Upper lobe of left lung (tissue), 6 donors: ENCODE results near the gene MAGI3. TPM values are rescaled to one million over a fixed set of nuclear protein-coding genes. Genes with fewer than 3 reads are reported as not detected.
A peak's percentile ranks its signal among the peaks of the same experiment; 100 is the strongest.

ENCODE experiments used
- ATAC-seq, 2 donors: fragments of 200-7000 bp; cut with Tn5 transposase; one replicate each; pipeline ENCODE4 v1.9.1; 2022; ENCODE audit warnings: mild to moderate bottlenecking in 2 of 2, moderate library complexity in 2 of 2; ENCODE audit not compliant: low FRiP score in 2 of 2
- DNase-seq, 2 donors: peaks; one replicate each; pipeline ENCODE4 v3.0.0-alpha.2; 2019 to 2020
- H3K27ac ChIP-seq, 4 donors: fragments of 200-600 bp; sonication (generic); one replicate each; pipeline ENCODE4 v1.5.1; 2016 to 2019
- H3K27me3 ChIP-seq, 4 donors: fragments of 200-600 bp; sonication (generic); one replicate each; pipeline ENCODE4 v1.5.1; 2017 to 2019
- H3K36me3 ChIP-seq, 4 donors: fragments of 200-600 bp; sonication (generic); one replicate each; pipeline ENCODE4 v1.5.1; 2016 to 2019
- H3K4me1 ChIP-seq, 4 donors: fragments of 200-600 bp; sonication (generic); one replicate each; pipeline ENCODE4 v1.5.1; 2018 to 2019
- H3K4me3 ChIP-seq, 4 donors: fragments of 200-600 bp; sonication (generic); one replicate each; pipeline ENCODE4 v1.5.1; 2017 to 2019; ENCODE audit warnings: mild to moderate bottlenecking in 2 of 4, moderate library complexity in 1 of 4
- H3K9me3 ChIP-seq, 4 donors: fragments of 200-600 bp; sonication (generic); one replicate each; pipeline ENCODE4 v1.5.1; 2018 to 2019
- EP300 ChIP-seq, 4 donors: sonication (generic); formaldehyde crosslinking; IDR thresholded peaks; one replicate each; pipeline ENCODE4 v1.5.1; 2017; ENCODE audit warnings: antibody characterized with exemption in 4 of 4, control low read depth in 2 of 4
- POLR2A ChIP-seq, 4 donors: fragments of 450-650 bp; IDR thresholded peaks; one replicate each; pipeline ENCODE4 v1.5.1; 2016 to 2017; ENCODE audit warnings: antibody characterized with exemption in 4 of 4, mild to moderate bottlenecking in 2 of 4
- POLR2AphosphoS5 ChIP-seq, 2 donors: sonication (generic); formaldehyde crosslinking; IDR thresholded peaks; one replicate each; pipeline ENCODE4 v1.5.1; 2017; ENCODE audit warnings: antibody characterized with exemption in 2 of 2
- WGBS, 2 donors: methylation state at CpG; one replicate each; pipeline ENCODE4 v1.1.5; 2017 to 2018; 5-methylcytosine and 5-hydroxymethylcytosine counted together
- total RNA-seq, 6 donors: library from RNA; depleted of rRNA in 4 of 6; stranded (reverse); fragments of >200 nt in 4 of 6; gene quantifications; one replicate each; pipeline versions ENCODE4 v1.1.0 to v1.2.1, GENCODE V29; 2016 to 2021
- TF ChIP-seq, protein P1 (sequence below), 6 experiments: fragments of 450-650 bp in 4 of 6; fragments of 200-600 bp in 2 of 6; sonication (generic) in 2 of 6; IDR thresholded peaks; one replicate each; pipeline ENCODE4 v1.5.1; 2016 to 2019; ENCODE audit warnings: antibody characterized with exemption in 6 of 6
- donor health status: DM: no; HTN: no; CAD: no; lungs with moderate emphysema.
- donor health status: DM: no; HTN: yes; CAD: no; lungs with severe emphysema.

The MAGI3 gene
- total RNA-seq, 6 donors from 2014 or later = 43.3 to 181 (median 89.8) TPM

DNA sequence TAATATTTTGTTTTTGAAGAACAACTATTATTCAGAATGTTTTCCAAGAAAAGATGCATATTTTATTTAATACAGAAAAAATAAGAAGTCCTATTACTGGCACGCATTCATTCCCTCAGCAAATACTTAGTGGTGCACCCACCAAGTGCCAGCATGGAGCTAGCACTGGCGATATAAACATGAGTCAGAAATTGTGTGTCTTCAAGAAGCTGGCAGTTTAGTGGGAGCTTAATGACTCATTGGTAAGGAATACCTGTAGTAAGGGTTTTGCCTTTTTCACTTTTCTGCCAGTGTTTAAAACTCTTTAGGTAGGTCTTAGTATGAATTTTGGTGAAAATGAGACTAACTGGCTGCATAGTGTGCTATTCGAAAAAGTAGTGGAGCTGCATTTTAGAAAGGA, 6.3 kb downstream of the MAGI3 start:
- H3K4me3 ChIP-seq = no peak overlapping the region
- 72 to 81% methylated on average over 3 of the region's 3 CpGs for WGBS, 2 donors
- peaks cover 6 to 31% (median 10%) of the 10 kb centered on the region in 4 donors for H3K4me1 ChIP-seq
- ATAC-seq (no peak), DNase-seq (no peak)
- no peaks in the 10 kb centered on the region for H3K36me3 ChIP-seq
- H3K27me3 ChIP-seq = no peaks in the 10 kb centered on the region
- TF ChIP-seq EP300 (IDR thresholded peaks at IDR 0.05) (no peak), POLR2A (IDR thresholded peaks at IDR 0.05) (no peak), POLR2AphosphoS5 (IDR thresholded peaks at IDR 0.05) (no peak)
- TF ChIP-seq, protein P1, sequence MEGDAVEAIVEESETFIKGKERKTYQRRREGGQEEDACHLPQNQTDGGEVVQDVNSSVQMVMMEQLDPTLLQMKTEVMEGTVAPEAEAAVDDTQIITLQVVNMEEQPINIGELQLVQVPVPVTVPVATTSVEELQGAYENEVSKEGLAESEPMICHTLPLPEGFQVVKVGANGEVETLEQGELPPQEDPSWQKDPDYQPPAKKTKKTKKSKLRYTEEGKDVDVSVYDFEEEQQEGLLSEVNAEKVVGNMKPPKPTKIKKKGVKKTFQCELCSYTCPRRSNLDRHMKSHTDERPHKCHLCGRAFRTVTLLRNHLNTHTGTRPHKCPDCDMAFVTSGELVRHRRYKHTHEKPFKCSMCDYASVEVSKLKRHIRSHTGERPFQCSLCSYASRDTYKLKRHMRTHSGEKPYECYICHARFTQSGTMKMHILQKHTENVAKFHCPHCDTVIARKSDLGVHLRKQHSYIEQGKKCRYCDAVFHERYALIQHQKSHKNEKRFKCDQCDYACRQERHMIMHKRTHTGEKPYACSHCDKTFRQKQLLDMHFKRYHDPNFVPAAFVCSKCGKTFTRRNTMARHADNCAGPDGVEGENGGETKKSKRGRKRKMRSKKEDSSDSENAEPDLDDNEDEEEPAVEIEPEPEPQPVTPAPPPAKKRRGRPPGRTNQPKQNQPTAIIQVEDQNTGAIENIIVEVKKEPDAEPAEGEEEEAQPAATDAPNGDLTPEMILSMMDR (IDR thresholded peaks at IDR 0.05) = no peak
- no peaks in the 10 kb centered on the region for H3K9me3 ChIP-seq
- H3K27ac ChIP-seq = peak overlapping the region in 1 of 4 donors; percentile 7

DNA sequence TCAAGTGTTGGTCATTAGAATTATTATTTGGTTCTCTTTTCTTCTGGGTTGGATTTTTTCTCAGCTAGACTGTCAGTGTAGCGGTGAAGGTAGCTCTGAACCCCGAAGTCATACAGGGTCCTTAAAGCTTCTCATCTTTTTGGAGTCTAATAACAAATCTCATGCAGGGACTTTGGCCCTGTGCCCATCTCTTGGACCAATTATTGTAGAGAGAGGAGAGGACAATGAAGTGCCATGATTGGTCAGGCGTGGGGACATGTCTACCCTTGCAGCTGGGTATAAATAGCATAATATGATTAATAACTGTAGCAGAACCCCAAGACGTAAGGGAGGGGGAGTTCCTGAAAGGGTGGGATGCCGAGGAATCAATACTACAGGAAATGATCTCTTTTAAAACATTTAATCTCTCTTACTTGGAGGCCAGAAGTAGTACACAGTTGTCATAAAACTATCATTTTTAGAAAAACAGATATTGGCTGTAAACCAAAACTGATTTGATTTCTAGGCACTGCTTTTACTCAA, 8.8 kb downstream of the MAGI3 start:
- no peak overlapping the region for H3K4me3 ChIP-seq
- ATAC-seq (no peak), DNase-seq (no peak)
- peaks cover 8 to 23% (median 15%) of the 10 kb centered on the region in 4 donors for H3K4me1 ChIP-seq
- TF ChIP-seq POLR2AphosphoS5 (IDR thresholded peaks at IDR 0.05) = no peak
- no peak for TF ChIP-seq EP300 (IDR thresholded peaks at IDR 0.05)
- TF ChIP-seq, protein P1 (IDR thresholded peaks at IDR 0.05) = no peak
- no peak for TF ChIP-seq POLR2A (IDR thresholded peaks at IDR 0.05)
- H3K27me3 ChIP-seq = no peaks in the 10 kb centered on the region
- 67 to 79% methylated on average over 5 of the region's 5 CpGs for WGBS, 2 donors
- H3K9me3 ChIP-seq = no peaks in the 10 kb centered on the region
- H3K36me3 ChIP-seq = peaks cover 0 to 2% (median 0%) of the 10 kb centered on the region in 4 donors
- no peak overlapping the region for H3K27ac ChIP-seq

DNA sequence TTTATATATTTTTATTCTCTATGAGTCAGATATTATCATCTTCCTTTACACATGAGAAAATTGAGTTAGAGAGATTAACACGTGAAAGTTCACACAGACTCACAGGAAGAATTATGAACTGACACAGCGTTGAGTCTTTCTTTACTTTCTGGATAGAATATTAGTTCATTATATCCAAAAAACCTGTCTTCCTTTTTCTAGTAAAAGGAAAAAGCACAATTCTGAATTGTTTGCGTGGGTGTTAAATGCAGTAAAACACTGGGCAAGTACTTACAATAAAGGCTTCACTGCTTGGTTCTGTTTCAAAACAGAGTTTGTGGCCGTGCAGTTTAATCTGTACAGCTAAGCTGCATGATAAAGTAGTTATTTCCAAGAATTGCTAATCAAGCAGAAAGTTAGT, 10.8 kb downstream of the MAGI3 start:
- Histone ChIP-seq H3K4me3 (no peak overlapping the region), H3K9me3 (no peaks in the 10 kb centered on the region), H3K27me3 (no peaks in the 10 kb centered on the region), H3K36me3 (peaks cover 0 to 3% (median 0%) of the 10 kb centered on the region in 4 donors), H3K4me1 (peaks cover 8 to 19% (median 15%) of the 10 kb centered on the region in 4 donors), H3K27ac (peak overlapping the region in 1 of 4 donors; percentile 57)
- 42 to 43% methylated on average over 4 of the region's 4 CpGs for WGBS, 2 donors
- ATAC-seq (no peak), DNase-seq (no peak)
- TF ChIP-seq POLR2AphosphoS5 (IDR thresholded peaks at IDR 0.05) (no peak), POLR2A (IDR thresholded peaks at IDR 0.05) (no peak), EP300 (IDR thresholded peaks at IDR 0.05) (no peak)
- TF ChIP-seq, protein P1 (IDR thresholded peaks at IDR 0.05) = no peak

DNA sequence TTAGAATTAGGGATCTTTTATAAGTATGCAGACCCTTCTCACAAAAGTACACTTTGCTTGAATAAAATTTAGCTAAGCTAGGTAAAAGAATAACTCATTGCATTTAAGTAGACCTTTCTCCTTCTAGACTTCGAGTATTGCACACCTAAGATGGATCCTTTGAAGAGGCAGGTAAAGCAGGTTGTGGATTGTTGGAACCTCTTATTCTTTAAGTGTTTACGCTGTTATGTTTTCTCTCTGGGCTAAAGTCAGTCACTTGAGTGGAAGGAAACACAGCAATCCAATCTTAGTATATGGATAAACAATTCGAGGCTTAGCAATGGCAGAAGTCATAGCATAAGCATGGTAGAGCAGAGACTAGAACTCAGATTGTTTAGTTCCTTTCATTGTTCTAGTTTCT, 11.4 kb downstream of the MAGI3 start:
- ATAC-seq = no peak
- no peak for TF ChIP-seq POLR2AphosphoS5 (IDR thresholded peaks at IDR 0.05)
- TF ChIP-seq POLR2A (IDR thresholded peaks at IDR 0.05) = no peak
- no peak for TF ChIP-seq EP300 (IDR thresholded peaks at IDR 0.05)
- TF ChIP-seq, protein P1 (IDR thresholded peaks at IDR 0.05) = no peak
- H3K4me1 ChIP-seq = peaks cover 8 to 20% (median 14%) of the 10 kb centered on the region in 4 donors
- H3K4me3 ChIP-seq = no peak overlapping the region
- WGBS, 2 donors = 54 to 57% methylated on average over 3 of the region's 3 CpGs
- no peak for DNase-seq
- no peaks in the 10 kb centered on the region for H3K27me3 ChIP-seq
- peaks cover 0 to 3% (median 0%) of the 10 kb centered on the region in 4 donors for H3K36me3 ChIP-seq
- no peaks in the 10 kb centered on the region for H3K9me3 ChIP-seq
- no peak overlapping the region for H3K27ac ChIP-seq

DNA sequence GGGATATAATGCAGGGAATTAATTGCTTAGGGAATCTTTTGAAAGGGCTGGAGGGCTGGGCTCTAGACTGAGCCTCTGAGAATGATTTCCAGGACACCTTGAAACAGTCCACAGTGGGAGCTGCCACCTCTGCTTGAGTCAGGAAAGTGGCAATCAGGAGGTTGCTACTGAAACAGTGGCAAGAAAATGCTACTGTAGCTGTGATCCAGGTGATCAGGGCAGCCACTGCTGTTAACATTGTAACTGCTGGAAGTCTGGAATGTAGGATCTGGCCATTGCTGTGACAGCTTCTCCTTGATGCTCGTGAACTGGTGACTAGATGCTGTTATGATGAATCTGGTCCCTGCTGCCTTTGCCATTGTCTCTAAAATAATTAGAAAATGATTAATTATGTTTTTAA, 12.8 kb downstream of the MAGI3 start:
- Histone ChIP-seq H3K36me3 (peaks cover 0 to 3% (median 0%) of the 10 kb centered on the region in 4 donors), H3K4me3 (no peak overlapping the region), H3K27ac (peak overlapping the region in 1 of 4 donors; percentile 11), H3K27me3 (no peaks in the 10 kb centered on the region), H3K4me1 (peaks cover 8 to 28% (median 15%) of the 10 kb centered on the region in 4 donors), H3K9me3 (no peaks in the 10 kb centered on the region)
- TF ChIP-seq POLR2A (IDR thresholded peaks at IDR 0.05) (no peak), EP300 (IDR thresholded peaks at IDR 0.05) (no peak), POLR2AphosphoS5 (IDR thresholded peaks at IDR 0.05) (no peak)
- TF ChIP-seq, protein P1 (IDR thresholded peaks at IDR 0.05) = no peak
- DNase-seq (no peak), ATAC-seq (no peak)
- 0 to 50% methylated on average over 1 of the region's 1 CpG for WGBS, 2 donors
